Measurements from ENCODE around the gene ABCD3.

GRCh38 chr1:94538243-94538827, 120.1 kb downstream of the ABCD3 start:
- peak in 2 of 12 donors; percentile 7 to 22 for TF ChIP-seq CTCF (IDR thresholded peaks at IDR 0.05)
- no peak for TF ChIP-seq POLR2A (IDR thresholded peaks at IDR 0.05)

Data from heart left ventricle (tissue), 13 donors.